ENCODE results near the gene TRAF7.
"Not testable (repeated sequence)": the region's sequence is repeated elsewhere in the genome, so short reads cannot be mapped to it uniquely, and the experiment has no call there.

TRAF7 gene

GRCh38 chr16:2111009-2111353, 44.6 kb upstream of the TRAF7 start:
- H3K9ac ChIP-seq (ENCODE audit: low read depth, low read length, poor library complexity); H3K27me3 ChIP-seq (ENCODE audit: control insufficient read depth in 3 of 3, insufficient read depth in 3 of 3, low read depth in 1 of 3, low read length in 3 of 3); H2AFZ ChIP-seq (ENCODE audit: low read length); H4K91ac ChIP-seq (ENCODE audit: low read depth, low read length, poor library complexity); H3K18ac ChIP-seq (ENCODE audit: low read length); H2BK12ac ChIP-seq (ENCODE audit: low read length); H4K8ac ChIP-seq (ENCODE audit: low read depth, low read length); H3K4me3 ChIP-seq (ENCODE audit: low read length in 2 of 2); H2BK15ac ChIP-seq (ENCODE audit: low read length); DNase-seq (ENCODE audit: low spot score); H3K23ac ChIP-seq (ENCODE audit: low read depth, low read length, poor library complexity); H3K79me1 ChIP-seq (ENCODE audit: low read depth, low read length); H3K9me3 ChIP-seq (replicated peaks in 1 of 2; ENCODE audit: control insufficient read depth in 2 of 2, insufficient read depth in 1 of 2, low read depth in 1 of 2, low read length in 2 of 2); H3K27ac ChIP-seq (replicated peaks; ENCODE audit: low read length); H2AK5ac ChIP-seq (ENCODE audit: low read depth, low read length); H3K4me2 ChIP-seq (ENCODE audit: insufficient read depth, low read length, poor library complexity, severe bottlenecking); H3K14ac ChIP-seq (ENCODE audit: low read length); H2BK120ac ChIP-seq (ENCODE audit: low read depth, low read length); H2BK5ac ChIP-seq (ENCODE audit: low read length); H3K4ac ChIP-seq (ENCODE audit: low read length); H3K4me1 ChIP-seq (ENCODE audit: control insufficient read depth in 2 of 2, insufficient read depth in 1 of 2, low read depth in 1 of 2, low read length in 2 of 2): not testable (repeated sequence)
- H3K36me3 ChIP-seq (replicated peaks in 1 of 2; ENCODE audit: control insufficient read depth in 2 of 2, insufficient read depth in 2 of 2, low read length in 2 of 2) = peaks cover 0 to 32% of the 10 kb centered on the region in 2 donors
- WGBS, 2 donors (ENCODE audit: extremely low coverage in 2 of 2, insufficient read length in 2 of 2, insufficient replicate concordance in 1 of 2) = no CpG with 5 or more reads among the region's 36 CpGs

DNA sequence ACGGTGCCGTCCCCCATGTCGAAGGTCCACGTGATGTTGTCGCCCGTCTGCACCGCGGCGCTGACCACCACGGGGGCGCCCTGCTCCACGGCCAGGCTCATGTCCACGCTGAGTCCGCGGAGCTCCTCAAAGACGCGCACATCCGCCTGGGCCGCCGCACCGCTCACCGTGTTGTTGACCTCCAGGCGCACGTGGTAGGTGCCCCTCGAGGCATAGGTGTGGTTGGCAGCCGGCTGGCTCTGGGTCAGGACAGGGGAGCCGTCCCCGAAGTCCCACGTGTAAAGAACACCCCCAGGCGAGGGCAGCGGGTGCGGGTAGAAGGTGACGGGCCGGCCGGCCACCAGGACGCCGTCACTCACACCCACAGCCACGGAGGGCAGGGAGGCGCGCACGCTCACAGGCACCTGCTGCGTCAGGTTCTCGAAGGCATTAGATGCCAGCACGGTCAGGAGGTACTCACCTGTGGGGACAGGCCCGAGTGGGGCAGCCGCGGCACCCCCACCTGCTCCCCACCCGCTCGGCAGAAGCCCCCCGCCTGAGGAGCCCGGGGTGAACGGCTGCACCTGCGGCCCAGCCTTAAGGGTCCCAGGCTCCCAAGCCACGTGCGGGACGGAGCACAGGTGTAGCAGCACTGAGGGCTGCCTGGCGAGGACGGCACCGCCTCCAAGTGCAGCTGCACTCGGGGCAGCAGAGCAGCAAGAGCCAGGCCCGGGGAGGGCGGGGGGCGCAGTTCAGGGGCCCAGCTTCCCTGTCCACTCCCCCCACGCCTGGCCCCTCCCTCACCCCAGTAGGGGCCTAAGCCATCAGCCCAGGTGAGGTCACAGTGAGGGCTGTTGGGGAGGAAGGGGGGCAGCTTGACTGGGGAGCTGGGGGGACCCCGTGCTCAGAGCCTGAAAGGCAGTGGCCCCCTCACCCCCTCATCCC, 43.9 kb upstream of the TRAF7 start:
- H2BK120ac ChIP-seq (ENCODE audit: low read depth, low read length); H3K4me3 ChIP-seq (ENCODE audit: low read length in 2 of 2); H2BK15ac ChIP-seq (ENCODE audit: low read length); H3K4me1 ChIP-seq (ENCODE audit: control insufficient read depth in 2 of 2, insufficient read depth in 1 of 2, low read depth in 1 of 2, low read length in 2 of 2); H3K27ac ChIP-seq (replicated peaks; ENCODE audit: low read length); H3K18ac ChIP-seq (ENCODE audit: low read length); H2AFZ ChIP-seq (ENCODE audit: low read length); H3K23ac ChIP-seq (ENCODE audit: low read depth, low read length, poor library complexity); H3K4ac ChIP-seq (ENCODE audit: low read length); H3K9me3 ChIP-seq (replicated peaks in 1 of 2; ENCODE audit: control insufficient read depth in 2 of 2, insufficient read depth in 1 of 2, low read depth in 1 of 2, low read length in 2 of 2); H3K14ac ChIP-seq (ENCODE audit: low read length); H2AK5ac ChIP-seq (ENCODE audit: low read depth, low read length); H2BK5ac ChIP-seq (ENCODE audit: low read length); H3K9ac ChIP-seq (ENCODE audit: low read depth, low read length, poor library complexity); H2BK12ac ChIP-seq (ENCODE audit: low read length); H3K27me3 ChIP-seq (ENCODE audit: control insufficient read depth in 3 of 3, insufficient read depth in 3 of 3, low read depth in 1 of 3, low read length in 3 of 3); H3K79me1 ChIP-seq (ENCODE audit: low read depth, low read length); H4K8ac ChIP-seq (ENCODE audit: low read depth, low read length); DNase-seq (ENCODE audit: low spot score); H4K91ac ChIP-seq (ENCODE audit: low read depth, low read length, poor library complexity); H3K4me2 ChIP-seq (ENCODE audit: insufficient read depth, low read length, poor library complexity, severe bottlenecking): not testable (repeated sequence)
- no CpG with 5 or more reads among the region's 65 CpGs for WGBS, 2 donors (ENCODE audit: extremely low coverage in 2 of 2, insufficient read length in 2 of 2, insufficient replicate concordance in 1 of 2)
- H3K36me3 ChIP-seq (replicated peaks in 1 of 2; ENCODE audit: control insufficient read depth in 2 of 2, insufficient read depth in 2 of 2, low read length in 2 of 2) = peaks cover 0 to 32% of the 10 kb centered on the region in 2 donors

DNA sequence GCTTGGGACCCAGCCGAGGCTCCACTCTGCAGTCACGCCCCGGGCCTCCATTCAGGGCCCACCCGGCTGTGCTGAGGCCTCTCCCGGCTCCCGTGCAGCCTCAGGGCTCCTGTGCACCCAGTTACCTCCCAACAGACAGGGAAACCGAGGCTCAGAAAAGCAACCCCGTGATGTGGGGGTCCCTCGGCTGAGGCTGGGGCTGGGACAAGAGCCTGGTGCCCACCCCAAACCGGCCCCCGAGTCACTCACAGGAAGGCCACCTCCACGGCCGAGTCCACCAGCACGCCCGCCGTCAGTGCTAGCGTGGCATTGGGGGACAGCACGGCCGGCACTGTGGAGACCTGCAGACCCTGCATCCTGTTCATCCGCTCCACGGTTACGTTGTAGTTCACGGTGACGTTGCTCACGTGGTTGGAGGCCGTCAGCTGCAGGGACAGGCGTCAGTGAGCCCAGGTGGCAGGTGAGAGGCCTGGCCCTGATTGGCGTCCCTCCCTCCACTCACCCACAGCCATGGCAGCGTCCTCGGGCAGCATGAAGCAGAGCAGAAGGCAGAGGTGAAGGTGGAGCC, 43.0 kb upstream of the TRAF7 start:
- H3K23ac ChIP-seq (ENCODE audit: low read depth, low read length, poor library complexity); H3K27ac ChIP-seq (replicated peaks; ENCODE audit: low read length); H4K91ac ChIP-seq (ENCODE audit: low read depth, low read length, poor library complexity); H2BK5ac ChIP-seq (ENCODE audit: low read length); H3K4me3 ChIP-seq (ENCODE audit: low read length in 2 of 2); H3K4me2 ChIP-seq (ENCODE audit: insufficient read depth, low read length, poor library complexity, severe bottlenecking); H2BK12ac ChIP-seq (ENCODE audit: low read length); DNase-seq (ENCODE audit: low spot score); H2AFZ ChIP-seq (ENCODE audit: low read length); H3K18ac ChIP-seq (ENCODE audit: low read length); H2BK120ac ChIP-seq (ENCODE audit: low read depth, low read length); H3K9ac ChIP-seq (ENCODE audit: low read depth, low read length, poor library complexity); H3K14ac ChIP-seq (ENCODE audit: low read length); H3K4ac ChIP-seq (ENCODE audit: low read length); H2AK5ac ChIP-seq (ENCODE audit: low read depth, low read length); H3K79me1 ChIP-seq (ENCODE audit: low read depth, low read length); H2BK15ac ChIP-seq (ENCODE audit: low read length); H3K27me3 ChIP-seq (ENCODE audit: control insufficient read depth in 3 of 3, insufficient read depth in 3 of 3, low read depth in 1 of 3, low read length in 3 of 3); H3K4me1 ChIP-seq (ENCODE audit: control insufficient read depth in 2 of 2, insufficient read depth in 1 of 2, low read depth in 1 of 2, low read length in 2 of 2); H3K9me3 ChIP-seq (replicated peaks in 1 of 2; ENCODE audit: control insufficient read depth in 2 of 2, insufficient read depth in 1 of 2, low read depth in 1 of 2, low read length in 2 of 2); H4K8ac ChIP-seq (ENCODE audit: low read depth, low read length): not testable (repeated sequence)
- H3K36me3 ChIP-seq (replicated peaks in 1 of 2; ENCODE audit: control insufficient read depth in 2 of 2, insufficient read depth in 2 of 2, low read length in 2 of 2) = peaks cover 0 to 29% of the 10 kb centered on the region in 2 donors
- no CpG with 5 or more reads among the region's 30 CpGs for WGBS, 2 donors (ENCODE audit: extremely low coverage in 2 of 2, insufficient read length in 2 of 2, insufficient replicate concordance in 1 of 2)

- H3K4me3 ChIP-seq (ENCODE audit: low read length in 2 of 2); H3K23ac ChIP-seq (ENCODE audit: low read depth, low read length, poor library complexity); H2AK5ac ChIP-seq (ENCODE audit: low read depth, low read length); H3K4ac ChIP-seq (ENCODE audit: low read length); H3K27me3 ChIP-seq (ENCODE audit: control insufficient read depth in 3 of 3, insufficient read depth in 3 of 3, low read depth in 1 of 3, low read length in 3 of 3); H2BK120ac ChIP-seq (ENCODE audit: low read depth, low read length); H3K4me1 ChIP-seq (ENCODE audit: control insufficient read depth in 2 of 2, insufficient read depth in 1 of 2, low read depth in 1 of 2, low read length in 2 of 2); H3K4me2 ChIP-seq (ENCODE audit: insufficient read depth, low read length, poor library complexity, severe bottlenecking); H2BK15ac ChIP-seq (ENCODE audit: low read length); H2AFZ ChIP-seq (ENCODE audit: low read length); H3K14ac ChIP-seq (ENCODE audit: low read length); H3K9me3 ChIP-seq (replicated peaks in 1 of 2; ENCODE audit: control insufficient read depth in 2 of 2, insufficient read depth in 1 of 2, low read depth in 1 of 2, low read length in 2 of 2); H4K8ac ChIP-seq (ENCODE audit: low read depth, low read length); H2BK12ac ChIP-seq (ENCODE audit: low read length); H4K91ac ChIP-seq (ENCODE audit: low read depth, low read length, poor library complexity); H3K9ac ChIP-seq (ENCODE audit: low read depth, low read length, poor library complexity); H3K27ac ChIP-seq (replicated peaks; ENCODE audit: low read length); H2BK5ac ChIP-seq (ENCODE audit: low read length); DNase-seq (ENCODE audit: low spot score); H3K79me1 ChIP-seq (ENCODE audit: low read depth, low read length); H3K18ac ChIP-seq (ENCODE audit: low read length): not testable (repeated sequence)
- peaks cover 0 to 17% of the 10 kb centered on the region in 2 donors for H3K36me3 ChIP-seq (replicated peaks in 1 of 2; ENCODE audit: control insufficient read depth in 2 of 2, insufficient read depth in 2 of 2, low read length in 2 of 2)
- no CpG with 5 or more reads among the region's 26 CpGs for WGBS, 2 donors (ENCODE audit: extremely low coverage in 2 of 2, insufficient read length in 2 of 2, insufficient replicate concordance in 1 of 2)
These were observed 41.4 kb upstream of the TRAF7 start for GRCh38 chr16:2114225-2114624.
